HUDEP-2 (cell line): ENCODE results near the gene POLR2B.
"Not testable (repeated sequence)": the region's sequence is repeated elsewhere in the genome, so short reads cannot be mapped to it uniquely, and the experiment has no call there.

Experiments used
- DNase-seq, 76 experiments: peaks; one replicate each; lab custom pipeline; 2025; ENCODE audit not compliant: unreplicated experiment in 76 of 76; lab: John Stamatoyannopoulos, UW

The POLR2B gene

DNA sequence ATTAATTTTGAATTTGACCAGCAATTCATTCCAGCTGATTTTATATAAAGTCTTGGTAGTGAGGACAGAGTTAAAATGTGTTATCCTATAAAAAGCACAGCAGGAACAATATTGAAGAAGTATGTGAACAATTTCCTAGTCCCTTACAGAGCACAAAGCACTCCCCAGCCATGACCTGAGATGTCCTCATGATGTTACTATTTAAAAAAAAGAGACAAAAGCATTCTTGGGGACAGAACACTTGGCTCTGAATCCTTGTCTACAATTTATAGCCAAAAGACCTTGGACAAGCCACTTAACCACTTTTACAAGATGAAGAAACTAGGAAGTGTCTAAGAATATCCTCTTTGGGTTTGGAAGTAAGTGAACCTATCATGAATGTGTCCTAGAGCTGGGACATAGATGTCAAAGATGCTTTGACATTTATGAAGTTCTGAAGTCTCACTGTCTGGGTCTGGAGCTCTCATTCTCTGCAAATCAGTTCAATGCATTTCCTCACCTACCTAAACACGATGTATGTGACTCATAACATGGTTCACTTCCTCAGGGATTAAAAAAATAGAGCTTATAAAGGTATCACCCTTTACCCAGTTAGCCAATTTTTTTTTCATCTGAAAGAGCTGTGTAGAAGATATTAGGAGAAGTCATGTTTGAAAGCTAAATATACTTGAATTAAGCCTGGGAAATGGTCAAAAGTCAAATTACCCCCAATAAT is 70.1 kb downstream of the POLR2B start:
- no peak for DNase-seq

GRCh38 chr4:57051095-57051494 is 72.4 kb downstream of the POLR2B start:
- no peak for DNase-seq

- DNase-seq: no peak
These were observed 72.8 kb downstream of the POLR2B start for GRCh38 chr4:57051524-57051923.

GRCh38 chr4:57053508-57053907 is 74.8 kb downstream of the POLR2B start:
- DNase-seq: no peak

- no peak for DNase-seq
These were observed 77.2 kb downstream of the POLR2B start for GRCh38 chr4:57055886-57056285.

GRCh38 chr4:57059890-57060716 is 81.4 kb downstream of the POLR2B start:
- DNase-seq: no peak

- DNase-seq: not testable (repeated sequence)
These were observed 82.0 kb downstream of the POLR2B start for GRCh38 chr4:57060717-57061067.

DNA sequence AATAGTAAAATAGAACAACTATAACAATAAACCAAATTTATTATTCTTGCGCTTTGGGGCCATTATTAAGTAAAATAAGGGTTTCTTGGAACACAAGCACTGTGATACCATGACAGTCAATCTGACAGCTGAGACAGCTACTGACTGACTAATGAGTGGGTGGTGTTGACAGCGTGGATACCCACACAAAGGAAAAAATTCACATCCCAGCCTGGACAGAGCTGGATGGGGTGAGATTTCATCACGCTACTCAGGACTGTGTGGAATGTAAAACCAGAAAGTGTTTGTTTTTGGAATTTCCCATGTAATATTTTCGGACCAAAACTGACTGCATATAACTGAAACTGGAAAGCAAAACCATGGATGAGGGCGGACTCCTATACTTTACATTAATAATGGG is 82.7 kb downstream of the POLR2B start:
- DNase-seq: no peak

DNA sequence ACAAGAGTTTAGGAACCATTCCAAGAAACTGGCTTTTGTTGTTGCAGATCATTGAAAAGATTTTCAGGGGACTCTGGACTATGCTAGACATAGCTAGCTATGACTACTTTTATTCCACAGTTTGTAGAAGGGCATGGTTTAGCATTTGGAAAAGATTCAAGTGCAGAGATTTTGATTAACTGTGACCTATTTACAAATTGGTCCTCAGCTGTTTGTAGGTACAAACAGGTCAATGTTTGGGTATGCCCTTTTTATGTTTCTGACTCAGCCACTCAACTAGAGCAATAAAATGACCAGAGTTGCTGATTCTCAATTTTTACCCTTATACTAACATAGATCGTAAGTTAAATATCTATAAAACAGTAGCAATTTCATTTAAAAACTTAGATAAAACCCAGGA is 84.8 kb downstream of the POLR2B start:
- no peak for DNase-seq

GRCh38 chr4:57064120-57064519 is 85.4 kb downstream of the POLR2B start:
- no peak for DNase-seq

GRCh38 chr4:57064811-57065711 is 86.4 kb downstream of the POLR2B start:
- no peak for DNase-seq

GRCh38 chr4:57065730-57066482 is 87.2 kb downstream of the POLR2B start:
- DNase-seq: no peak

DNA sequence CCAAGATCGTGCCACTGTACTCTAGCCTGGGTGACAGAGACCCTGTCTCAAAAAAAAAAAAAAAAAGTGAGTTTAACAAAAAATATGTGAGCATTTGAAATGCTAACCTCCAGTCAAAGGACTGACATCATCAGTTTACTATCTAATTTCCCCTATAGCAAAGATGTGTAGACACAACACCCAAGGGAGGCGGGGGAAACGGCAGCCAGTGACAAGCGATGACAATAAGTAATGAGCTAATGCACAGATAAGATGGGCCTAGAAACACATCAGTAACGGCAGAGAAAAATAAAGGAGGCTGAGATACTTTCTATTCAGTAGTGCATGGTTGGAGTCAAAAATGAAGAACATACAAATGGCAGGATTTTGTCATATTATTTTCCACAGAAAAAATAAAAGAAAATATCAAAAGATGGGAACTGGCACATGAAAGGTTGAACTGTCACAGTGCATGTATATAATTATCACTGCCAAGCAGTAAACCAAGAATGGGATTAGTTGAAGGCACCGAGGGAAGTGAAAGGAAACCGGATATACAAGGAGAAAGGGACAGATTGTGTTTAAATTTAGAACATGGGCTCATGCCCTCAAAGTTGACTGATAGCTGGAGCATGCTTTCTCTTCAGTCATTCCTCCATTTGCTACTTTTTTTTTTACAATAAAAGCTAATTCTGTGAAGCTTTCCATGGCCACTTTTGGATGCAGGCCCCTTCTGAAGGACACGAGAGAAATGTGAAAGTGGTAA is 89.7 kb downstream of the POLR2B start:
- DNase-seq: no peak

GRCh38 chr4:57070461-57070860 is 91.8 kb downstream of the POLR2B start:
- no peak for DNase-seq

GRCh38 chr4:57071326-57071725 is 92.6 kb downstream of the POLR2B start:
- no peak for DNase-seq

- DNase-seq: no peak
These were observed 94.9 kb downstream of the POLR2B start for GRCh38 chr4:57073559-57073958.

- DNase-seq: no peak
These were observed 96.0 kb downstream of the POLR2B start for GRCh38 chr4:57074744-57075143.

DNA sequence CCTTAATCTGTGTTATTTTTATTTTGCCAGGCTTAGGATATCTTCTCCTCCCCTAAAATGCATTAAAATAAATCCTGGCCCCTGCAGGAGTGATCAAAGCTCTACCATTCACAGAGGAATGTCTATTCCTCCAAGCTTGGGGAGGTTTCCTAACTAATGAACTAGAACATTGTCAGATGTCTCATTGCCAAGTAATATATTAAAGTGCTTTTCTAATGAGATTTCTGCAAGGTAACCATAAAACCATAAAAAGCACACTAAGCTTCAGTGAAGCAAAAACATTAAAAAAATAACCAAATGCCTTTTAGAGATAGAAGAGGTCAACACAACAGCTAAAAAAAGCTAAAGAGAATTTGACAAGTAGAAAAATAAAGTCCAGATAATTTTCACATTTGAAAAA is 96.7 kb downstream of the POLR2B start:
- DNase-seq: no peak

- no peak for DNase-seq
These were observed 98.0 kb downstream of the POLR2B start for GRCh38 chr4:57076646-57077045.
